Germinal center (tissue), 1 donor: Measurements from ENCODE around the gene CYP4F11.
"Not testable (repeated sequence)": the region's sequence is repeated elsewhere in the genome, so short reads cannot be mapped to it uniquely, and the experiment has no call there.

Source experiments
- DNase-seq: peaks from one replicate; pipeline ENCODE4 v3.0.0; 2012; ENCODE audit warnings: mixed read lengths, low spot score

Gene CYP4F11

GRCh38 chr19:15934332-15935078 is at the start of gene CYP4F11:
Gene CYP4F11, minus strand, starts transcription at chr19:15934529. Its CDS starts 121 bp downstream, at chr19:15934408.
- DNase-seq, result no peak

GRCh38 chr19:15979293-15979692 is 45.0 kb upstream of the CYP4F11 start:
- DNase-seq, result no peak

- DNase-seq, result no peak
Observed at GRCh38 chr19:15977690-15978089, 43.4 kb upstream of the CYP4F11 start.

GRCh38 chr19:15976836-15977689 is 42.7 kb upstream of the CYP4F11 start:
- no peak for DNase-seq

GRCh38 chr19:15974856-15975255 is 40.5 kb upstream of the CYP4F11 start:
- no peak for DNase-seq

GRCh38 chr19:15972043-15972442 is 37.7 kb upstream of the CYP4F11 start:
- not testable (repeated sequence) for DNase-seq

- no peak for DNase-seq
Observed at GRCh38 chr19:15971224-15971780, 37.0 kb upstream of the CYP4F11 start.

- DNase-seq, result no peak
Observed at GRCh38 chr19:15964231-15964630, 29.9 kb upstream of the CYP4F11 start.

- no peak for DNase-seq
Observed at GRCh38 chr19:15962319-15962718, 28.0 kb upstream of the CYP4F11 start.

GRCh38 chr19:15954820-15955219 is 20.5 kb upstream of the CYP4F11 start:
- DNase-seq, result no peak

GRCh38 chr19:15948223-15949058 is 14.1 kb upstream of the CYP4F11 start, which contains the start of gene OR10H4:
Gene OR10H4, plus strand, starts transcription at chr19:15949008. Its CDS starts 0 bp downstream, at chr19:15949008.
- DNase-seq, result no peak

GRCh38 chr19:15945301-15945700 is 11.0 kb upstream of the CYP4F11 start:
- no peak for DNase-seq

- DNase-seq, result no peak
Observed at GRCh38 chr19:15944401-15944800, 10.1 kb upstream of the CYP4F11 start.

GRCh38 chr19:15937771-15938170 is 3.4 kb upstream of the CYP4F11 start:
- no peak for DNase-seq

GRCh38 chr19:15936950-15937349 is 2.6 kb upstream of the CYP4F11 start:
- no peak for DNase-seq

- DNase-seq, result no peak
Observed at GRCh38 chr19:15936173-15936572, 1.8 kb upstream of the CYP4F11 start.

- no peak for DNase-seq
Observed at GRCh38 chr19:15935167-15935702, 906 bp upstream of the CYP4F11 start.

- DNase-seq, result not testable (repeated sequence)
Observed at GRCh38 chr19:15933761-15934331, 483 bp downstream of the CYP4F11 start.

GRCh38 chr19:15928321-15928720 is 6.0 kb downstream of the CYP4F11 start:
- DNase-seq, result no peak

- no peak for DNase-seq
Observed at GRCh38 chr19:15926484-15926883, 7.8 kb downstream of the CYP4F11 start.

GRCh38 chr19:15923702-15924101 is 10.6 kb downstream of the CYP4F11 start:
- DNase-seq, result no peak
